ENCODE data around the gene PCBD1. TPM values are rescaled to one million over a fixed set of nuclear protein-coding genes. Genes with fewer than 3 reads are reported as not detected.

Gene PCBD1
- total RNA-seq, 2 donors from 2014 or later, result 36.3 to 47.4 TPM

Other genes with a start within 250 kb of the PCBD1 start
- under 1 TPM; 0.06 to 0.19 TPM for gene ADAMTS14, start 216.1 kb downstream of the PCBD1 start, total RNA-seq
- gene TBATA, start 103.2 kb downstream of the PCBD1 start, total RNA-seq, result not detected
- 10 to 100 TPM; 23.9 to 30.8 TPM for gene SGPL1, start 72.6 kb downstream of the PCBD1 start, total RNA-seq